Daoy (cell line): Measurements from ENCODE around the gene GRAP2. TPM values are rescaled to one million over a fixed set of nuclear protein-coding genes. Genes with fewer than 3 reads are reported as not detected.
"Not testable (repeated sequence)": the region's sequence is repeated elsewhere in the genome, so short reads cannot be mapped to it uniquely, and the experiment has no call there.

Experiments used
- DNase-seq: peaks from one replicate; pipeline ENCODE4 v3.0.0-alpha.2; 2015; ENCODE audit warnings: low read depth
- total RNA-seq: library from RNA; depleted of rRNA; stranded (reverse); fragments of >200 nt; shearing (Covaris generic); gene quantifications from 2 replicates; pipeline ENCODE4 v1.2.3, GENCODE V29; 2014

GRAP2 gene
- total RNA-seq, 1 experiment from 2014 or later, result 0.11 TPM

DNA sequence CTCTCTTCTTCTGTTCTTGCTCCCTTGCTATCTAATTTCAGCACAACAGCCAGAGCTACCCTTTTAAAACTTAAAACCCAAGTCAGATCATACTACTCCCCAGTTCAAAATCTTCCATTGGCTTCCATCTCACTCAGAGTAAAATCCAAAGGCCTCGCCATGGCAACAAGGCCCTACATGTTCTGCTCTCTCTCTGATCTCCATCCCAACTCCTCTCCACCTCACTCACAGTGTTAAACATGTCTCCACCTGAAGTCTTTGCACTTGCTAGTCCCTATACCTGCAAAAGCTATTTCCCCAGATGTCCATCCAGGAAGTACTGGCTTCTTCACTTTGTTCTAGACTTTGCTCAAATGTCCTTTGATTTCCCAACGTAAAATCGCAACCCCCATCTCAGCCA, 3.0 kb upstream of the GRAP2 start:
- DNase-seq, result no peak

DNA sequence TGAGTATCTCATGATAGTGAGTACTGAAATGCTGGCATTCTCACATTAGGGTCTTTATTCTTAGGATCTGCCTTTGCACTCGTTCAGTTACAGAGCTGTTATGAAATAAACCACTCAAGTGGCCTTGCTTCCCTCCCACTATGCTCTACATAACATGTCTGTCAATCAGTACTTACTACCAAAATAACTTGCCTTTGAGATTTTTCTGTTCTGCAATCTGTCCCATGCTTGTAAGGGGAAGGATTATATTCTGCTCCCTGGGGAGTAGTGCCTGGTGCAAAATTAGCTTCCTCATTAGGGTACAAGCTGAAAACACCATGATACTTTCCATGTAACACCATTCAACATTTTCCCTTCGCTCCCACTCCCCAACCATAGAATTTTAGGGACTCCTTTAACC, 1.9 kb upstream of the GRAP2 start:
- DNase-seq, result no peak

DNA sequence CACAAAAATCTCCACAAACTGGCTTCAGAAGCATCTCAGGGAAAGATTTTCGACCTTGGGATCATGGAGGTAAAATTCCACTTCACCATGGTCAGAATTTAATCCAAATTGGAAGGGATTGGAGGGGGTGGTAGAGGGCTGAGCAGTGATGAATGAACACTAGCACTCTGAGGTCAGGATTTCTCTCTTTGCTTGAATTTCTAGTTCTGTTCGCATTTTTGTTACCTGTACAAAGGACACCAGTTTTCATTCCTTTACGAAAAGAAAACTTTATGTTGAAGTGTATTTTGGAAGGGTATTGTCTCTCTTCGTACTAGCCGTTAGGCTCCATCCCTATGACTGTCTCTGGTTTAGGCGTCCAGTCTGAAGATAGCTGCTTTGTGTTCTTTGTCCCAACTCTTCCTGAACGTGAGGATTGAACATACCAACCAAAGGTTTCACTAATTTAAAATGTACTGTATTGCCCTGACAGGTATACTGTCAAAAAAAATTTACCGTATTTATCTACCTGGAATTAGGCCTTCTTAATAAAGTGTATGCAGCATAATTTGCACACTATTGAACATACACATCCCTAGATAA, 772 bp downstream of the GRAP2 start:
- no peak for DNase-seq

DNA sequence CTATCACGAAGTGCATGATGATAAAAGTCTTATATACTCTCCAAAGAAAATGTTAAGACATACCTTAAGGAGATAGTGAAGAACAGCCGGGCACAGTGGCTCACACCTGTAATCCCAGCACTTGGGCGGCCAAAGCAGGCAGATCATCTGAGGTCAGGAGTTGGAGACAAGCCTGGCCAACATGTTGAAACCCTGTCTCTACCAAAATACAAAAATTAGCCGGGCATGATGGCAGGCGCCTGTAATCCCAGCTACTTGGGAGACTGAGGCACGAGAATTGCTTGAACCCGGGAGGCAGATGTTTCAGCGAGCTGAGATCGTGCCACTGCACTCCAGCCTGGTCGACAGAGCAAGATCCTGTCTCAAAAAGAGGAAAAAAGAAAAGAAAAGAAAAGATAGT, 3.1 kb downstream of the GRAP2 start:
- DNase-seq, result not testable (repeated sequence)

DNA sequence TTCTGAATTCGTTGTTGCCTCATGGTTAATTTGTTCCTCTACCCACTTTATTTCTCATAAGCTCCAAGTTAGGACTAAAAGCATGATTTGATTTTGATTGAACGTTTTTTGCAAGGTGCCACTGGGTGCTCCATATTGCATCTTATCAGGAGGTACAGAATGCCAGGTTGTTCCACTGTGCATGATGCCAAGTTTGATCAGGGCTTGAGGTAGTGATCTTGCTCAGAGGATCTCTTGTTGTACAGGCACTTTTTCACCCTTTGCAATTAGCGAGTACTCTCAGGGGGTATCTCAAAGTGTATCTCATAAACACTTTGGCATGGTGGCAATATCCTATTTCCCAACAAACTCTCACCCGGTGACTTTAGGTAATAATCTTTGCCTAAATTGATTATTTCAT, 4.0 kb downstream of the GRAP2 start:
- no peak for DNase-seq

DNA sequence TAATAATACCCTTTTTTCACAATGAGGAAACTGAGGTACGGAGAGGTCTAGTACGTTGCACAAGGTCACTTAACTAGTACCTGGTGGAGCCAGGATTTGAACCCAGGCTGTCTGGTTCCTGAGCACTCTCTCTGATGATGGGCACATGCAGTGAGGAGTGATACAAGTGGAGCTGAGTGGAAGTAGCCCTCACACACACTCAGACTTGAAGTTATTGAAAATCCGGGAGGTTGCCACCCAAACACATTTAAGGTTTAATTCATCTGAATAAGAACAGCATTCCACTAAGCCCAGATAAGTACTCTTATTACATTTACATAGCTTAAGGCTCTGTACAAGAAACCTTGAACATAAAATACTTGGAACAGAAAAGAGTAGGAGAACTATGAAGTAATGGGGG, 4.8 kb downstream of the GRAP2 start:
- DNase-seq, result no peak

DNA sequence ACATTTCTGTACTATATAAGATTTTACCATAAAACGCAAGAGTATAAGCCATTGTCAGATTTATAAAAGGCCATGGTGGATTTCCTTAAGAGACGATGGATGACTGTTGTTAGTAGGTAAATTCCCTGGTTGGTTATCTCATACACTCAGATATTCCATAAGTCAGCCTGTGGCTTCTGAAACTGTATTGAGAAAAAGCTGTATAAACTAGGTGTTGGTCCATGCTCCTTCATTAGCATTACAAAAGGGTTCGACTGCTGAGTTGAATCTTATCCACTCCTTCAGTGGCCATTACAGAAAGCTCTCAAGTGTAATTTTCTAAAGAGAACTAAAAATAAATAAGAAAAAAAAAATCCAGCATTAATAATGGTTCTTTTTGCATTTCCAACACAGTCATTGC, 5.3 kb downstream of the GRAP2 start:
- no peak for DNase-seq

DNA sequence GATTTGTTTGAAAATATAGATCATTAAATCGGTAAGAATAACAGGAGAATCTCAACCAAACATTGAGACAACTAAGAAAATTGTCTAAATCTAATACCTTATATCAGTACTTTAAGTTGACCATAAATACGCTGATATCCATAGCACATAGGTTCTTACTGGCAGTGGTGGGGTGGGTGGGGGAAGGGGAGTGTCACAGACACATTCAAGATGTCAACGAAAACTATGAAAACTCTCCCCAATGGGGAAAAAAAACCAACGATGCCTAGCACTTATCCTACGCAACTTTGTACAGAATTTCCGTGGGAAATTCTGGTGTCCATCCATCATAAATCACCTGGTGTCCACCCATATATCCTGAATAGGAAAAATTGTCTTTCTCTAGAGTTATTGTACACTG, 6.2 kb downstream of the GRAP2 start:
- DNase-seq, result no peak

DNA sequence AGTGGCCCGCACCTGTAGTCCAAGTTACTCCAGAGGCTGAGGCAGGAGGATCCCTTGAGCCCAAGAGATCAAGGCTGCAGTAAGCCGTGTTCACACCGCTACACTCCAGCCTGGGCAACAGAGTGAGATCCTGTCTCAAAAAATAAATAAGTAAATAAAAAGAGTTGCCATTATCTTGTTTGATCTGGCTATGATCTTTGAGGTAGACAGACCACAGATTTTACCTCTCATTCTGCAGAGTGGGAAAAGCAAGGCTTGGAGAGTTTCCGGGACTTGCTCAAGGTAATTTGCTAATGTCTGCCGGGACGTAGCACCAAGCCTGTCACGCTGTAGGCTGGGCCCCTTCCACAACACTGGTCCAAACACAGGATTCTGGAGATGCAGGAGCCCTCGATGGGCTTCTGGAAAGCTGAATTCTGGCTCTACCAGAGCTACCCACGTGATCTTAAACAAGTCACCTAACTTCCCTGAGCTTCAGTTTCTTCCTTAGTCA, 6.8 kb downstream of the GRAP2 start:
- no peak for DNase-seq

DNA sequence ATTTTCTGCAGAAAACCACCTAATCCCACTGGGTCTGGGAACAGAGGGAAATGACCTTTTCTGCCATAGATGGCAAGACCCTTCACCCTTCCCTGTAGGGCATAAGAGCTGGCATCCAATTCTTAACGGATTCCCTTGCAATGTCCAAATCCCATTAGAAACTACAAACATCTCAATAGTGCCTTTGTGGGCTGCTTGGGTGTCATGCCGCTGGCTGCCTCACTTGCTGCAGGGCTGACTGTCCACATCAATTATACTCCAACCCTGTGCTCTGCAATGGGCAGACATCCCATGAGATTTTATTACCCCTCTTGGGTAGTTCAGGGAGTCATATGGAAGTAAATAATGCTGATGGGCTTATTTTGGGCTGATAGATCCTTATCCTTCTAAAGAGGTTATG, 7.3 kb downstream of the GRAP2 start:
- no peak for DNase-seq

DNA sequence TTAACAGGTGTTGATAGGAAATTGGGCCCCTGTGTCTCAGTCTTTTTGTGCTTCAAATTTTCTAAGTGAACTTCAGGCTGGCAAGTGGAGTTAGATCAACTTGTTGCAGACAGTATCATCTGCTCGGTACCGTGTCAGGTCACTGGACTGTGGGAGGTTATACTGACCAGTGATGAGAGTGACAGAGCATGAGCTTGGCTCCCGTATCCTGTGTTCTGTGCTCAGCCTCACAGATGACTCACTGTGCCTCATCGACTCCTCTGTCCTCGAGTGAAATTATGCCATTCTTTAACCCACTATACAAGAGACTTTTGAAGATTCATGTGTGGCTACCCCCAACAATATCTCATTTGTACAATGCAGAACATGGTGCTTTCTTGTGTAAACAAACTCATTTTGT, 7.9 kb downstream of the GRAP2 start:
- peak; percentile 30 for DNase-seq

DNA sequence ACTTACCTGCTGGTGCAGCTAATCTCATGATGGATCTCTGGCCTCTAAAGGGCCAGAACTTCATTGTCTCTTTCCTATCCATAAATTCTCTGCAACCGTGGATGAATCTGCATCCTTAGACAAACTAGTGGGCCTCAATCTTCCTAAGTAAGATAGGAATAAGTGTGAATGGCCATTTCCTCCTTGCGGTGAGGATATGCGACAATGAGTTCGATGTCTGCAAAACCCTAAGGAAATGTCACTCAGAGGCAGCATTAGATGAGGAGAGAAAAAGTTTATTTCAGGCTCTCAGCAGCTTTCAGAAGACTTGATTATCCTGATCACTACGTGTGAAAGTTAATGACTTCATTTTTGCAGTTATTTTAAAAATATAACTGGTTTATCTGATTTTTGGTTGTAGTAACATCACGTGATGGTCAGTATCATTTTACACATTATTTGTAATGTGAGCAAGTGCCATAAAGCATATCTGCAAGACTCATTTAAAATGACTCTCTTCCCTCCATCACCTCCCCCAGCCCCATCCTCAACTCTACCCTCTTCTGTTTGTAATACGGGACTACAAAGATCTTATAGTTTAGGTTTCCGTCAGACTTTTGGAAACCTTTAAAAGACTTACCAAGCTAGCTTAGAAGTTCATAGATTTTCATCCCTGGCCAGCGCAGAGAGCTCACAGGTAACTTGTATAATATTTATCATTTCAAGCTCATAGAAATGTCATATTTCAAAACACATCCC, 10.2 kb downstream of the GRAP2 start:
- DNase-seq, result no peak

DNA sequence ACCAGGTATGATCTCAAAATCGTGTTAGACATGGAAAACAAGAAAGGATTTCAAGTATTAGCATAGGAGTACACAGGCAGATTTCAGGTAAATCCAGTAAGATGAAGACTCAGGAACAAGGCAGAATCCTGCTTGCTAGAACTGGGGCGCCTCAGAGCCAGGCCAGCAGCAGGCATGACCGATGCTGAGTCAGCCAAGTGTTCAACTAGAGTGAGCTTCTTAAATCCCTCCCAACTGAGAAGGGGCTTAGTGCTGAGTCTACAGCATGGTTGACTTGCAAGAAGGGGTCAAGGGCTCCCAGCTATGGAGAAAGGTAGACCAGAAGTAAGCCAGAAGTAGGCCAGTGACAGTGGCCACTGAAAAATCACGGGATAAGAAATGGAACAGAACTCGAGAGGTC, 12.4 kb downstream of the GRAP2 start:
- no peak for DNase-seq

DNA sequence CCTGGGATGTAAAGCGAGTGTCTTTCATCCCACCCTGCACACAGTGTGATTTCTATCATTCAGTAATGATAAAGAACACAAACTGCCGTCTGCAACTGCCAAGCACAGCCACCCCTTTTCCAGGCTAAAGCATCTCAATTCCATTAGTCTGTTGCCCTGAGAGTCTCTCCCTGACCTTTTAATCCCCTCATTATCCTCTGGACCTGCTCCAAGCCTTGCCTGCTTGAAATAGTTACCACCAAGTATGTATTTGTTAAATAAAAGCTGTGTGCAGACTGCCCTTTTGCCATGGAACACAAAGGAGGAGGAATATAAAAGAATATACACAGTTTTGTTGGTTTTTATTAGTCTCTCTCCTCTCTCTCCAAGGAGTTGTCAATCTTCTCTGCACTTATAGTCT, 13.0 kb downstream of the GRAP2 start:
- no peak for DNase-seq

DNA sequence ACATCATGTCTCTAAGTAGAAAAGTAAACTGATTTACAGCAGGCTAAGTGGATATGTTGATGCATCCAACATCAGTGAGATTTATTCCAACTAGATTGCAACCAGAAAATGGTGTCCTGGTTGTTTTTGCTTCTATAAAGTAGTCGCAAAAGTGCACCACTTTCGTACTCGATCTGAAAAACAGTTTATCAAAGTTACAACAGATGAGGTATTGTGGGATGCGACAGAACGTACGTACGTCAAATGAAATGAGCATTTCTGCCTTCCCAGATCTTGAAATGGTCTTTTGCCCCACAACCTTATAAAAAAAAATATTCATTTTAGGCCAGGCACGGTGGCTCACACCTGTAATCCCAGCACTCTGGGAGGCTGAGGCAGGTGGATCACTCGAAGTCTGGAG, 13.7 kb downstream of the GRAP2 start:
- DNase-seq, result no peak

DNA sequence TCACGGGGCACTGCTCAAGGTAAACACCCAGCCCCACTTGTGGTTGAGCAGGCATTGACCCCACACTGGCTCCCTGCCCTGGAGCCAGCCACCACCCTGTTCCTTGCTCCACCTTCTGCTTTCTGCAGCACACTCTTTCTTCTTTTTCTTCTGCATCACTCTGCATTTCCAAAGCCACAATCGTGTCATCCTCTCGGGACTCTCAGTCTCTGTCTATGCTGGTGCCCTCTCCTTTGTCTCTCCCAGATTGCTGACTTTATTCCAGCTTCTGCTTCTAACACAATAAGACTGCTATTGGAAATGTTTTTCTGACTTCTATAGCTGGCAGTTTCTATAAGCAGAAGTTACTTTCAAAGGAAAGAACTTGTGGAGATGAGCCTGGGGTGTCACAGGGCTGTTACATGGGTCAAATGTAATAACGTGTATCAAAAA, 14.4 kb downstream of the GRAP2 start:
- DNase-seq, result no peak

DNA sequence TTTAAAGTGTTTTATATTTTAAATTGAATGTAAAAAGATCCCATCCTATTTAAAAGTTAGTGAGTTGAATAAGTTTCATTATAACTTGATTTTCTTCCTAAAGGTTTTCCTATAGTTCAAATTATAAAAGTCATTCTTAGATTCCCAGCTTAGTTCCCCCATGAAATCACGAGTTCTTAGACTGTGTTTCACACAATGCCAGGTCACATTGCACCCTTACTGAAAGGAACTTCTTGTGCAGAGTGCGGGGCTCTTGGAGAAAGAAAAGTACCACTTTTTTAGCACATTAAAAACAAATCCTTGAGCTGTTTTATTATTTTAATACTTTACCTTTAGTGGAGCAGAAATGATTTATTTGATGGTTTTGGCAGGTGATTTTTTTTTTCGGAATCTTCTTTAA, 15.6 kb downstream of the GRAP2 start:
- DNase-seq, result no peak

DNA sequence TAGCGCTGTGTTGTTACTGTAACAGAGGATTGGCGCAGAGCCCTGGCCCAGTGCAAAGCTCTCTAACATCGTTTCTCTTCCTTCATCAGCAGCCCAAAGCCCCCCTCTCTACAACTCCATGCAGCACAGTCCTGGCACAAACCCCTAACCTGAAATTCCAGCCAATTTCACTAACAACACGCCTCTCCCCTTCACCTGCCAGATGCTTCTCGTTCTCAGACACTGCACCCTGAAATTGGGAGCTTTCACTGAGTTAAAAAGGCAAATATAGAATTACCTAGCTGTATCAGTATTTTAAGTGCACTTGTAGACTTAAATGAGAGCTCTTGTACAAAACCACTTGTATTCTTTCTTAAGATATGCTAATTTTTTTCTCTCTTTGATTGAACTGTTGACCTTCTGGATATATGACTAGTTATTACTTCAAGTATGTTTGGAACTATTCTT, 16.3 kb downstream of the GRAP2 start:
- DNase-seq, result no peak

DNA sequence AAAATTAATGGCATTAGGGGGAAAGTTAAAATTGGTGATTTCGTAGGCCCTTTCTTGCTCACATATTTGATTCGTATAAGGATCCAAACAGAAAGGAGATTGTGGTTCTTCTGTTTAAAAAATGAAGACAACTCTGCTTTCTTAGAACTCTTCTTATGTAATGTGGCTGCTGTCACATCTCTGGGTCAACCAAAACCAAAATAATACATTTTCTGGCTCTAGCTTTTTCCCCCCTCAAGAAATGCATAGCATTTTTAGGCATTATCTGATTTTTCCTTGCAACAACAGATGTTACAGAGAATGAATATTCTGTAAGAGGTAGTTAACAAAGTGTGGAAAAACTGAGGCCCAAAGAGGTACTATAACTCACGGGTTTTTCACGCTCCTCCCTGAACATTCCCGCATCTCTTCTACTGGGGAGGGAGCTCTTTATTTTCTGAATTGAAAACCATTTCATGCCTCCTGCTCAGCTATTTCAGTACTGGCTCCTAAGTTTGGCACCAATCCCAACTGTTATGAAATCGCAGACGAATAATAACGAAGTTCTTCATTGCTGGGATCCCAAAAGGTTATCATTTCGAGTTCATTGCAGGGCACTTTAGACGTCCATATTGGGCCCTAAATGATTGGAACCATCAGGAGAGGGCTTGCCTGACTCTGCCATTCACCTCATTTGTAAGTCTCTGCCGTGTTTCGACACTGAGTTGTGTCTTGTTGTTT, 17.1 kb downstream of the GRAP2 start:
- DNase-seq, result no peak

DNA sequence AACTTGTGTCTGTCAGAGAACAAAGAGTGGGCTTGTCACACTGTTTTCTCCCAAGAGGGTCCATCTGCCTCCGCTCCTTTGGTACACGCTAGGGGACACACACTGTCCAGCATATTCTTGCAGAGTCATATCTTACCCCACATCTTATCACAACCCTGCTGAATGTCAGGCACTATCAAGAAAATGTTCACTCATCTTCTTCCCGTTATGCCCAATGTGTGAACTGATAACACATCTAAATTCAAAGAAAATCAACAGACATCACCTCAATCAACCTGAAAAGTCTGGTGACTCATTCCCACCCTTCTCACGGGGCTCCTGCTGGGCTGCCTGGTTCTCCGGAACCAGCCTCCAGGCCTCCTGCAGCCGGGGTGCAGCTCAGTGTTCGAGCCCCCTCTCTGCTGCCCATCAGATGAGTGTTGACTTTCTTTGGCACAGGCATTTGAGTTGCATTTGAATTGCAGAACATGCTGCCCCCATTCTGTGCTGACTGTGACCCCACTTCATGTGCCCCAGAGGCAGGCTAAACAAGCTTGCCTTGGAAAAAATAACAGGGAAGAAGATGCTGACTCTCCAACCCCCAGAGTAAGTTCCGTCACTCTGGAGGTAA, 19.4 kb downstream of the GRAP2 start:
- no peak for DNase-seq

DNA sequence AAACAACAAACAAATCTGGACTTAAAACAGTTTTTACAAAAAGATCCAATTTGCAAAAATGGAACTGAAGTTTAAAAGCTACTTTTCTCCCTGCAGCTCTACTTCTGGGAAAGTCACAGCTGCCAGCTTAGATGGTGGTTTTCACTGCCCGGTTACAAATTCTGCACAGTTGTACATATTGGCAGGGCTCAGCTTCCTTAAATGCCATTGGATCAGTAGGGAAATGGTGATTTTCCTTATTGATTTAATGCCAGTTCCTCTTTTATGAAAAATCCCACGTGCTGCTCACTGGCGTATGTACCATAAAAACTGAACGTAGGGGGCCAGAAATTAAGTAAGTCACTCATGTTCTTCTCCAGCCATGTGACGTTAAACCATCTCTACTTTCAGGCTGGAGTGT, 22.8 kb downstream of the GRAP2 start:
- no peak for DNase-seq

DNA sequence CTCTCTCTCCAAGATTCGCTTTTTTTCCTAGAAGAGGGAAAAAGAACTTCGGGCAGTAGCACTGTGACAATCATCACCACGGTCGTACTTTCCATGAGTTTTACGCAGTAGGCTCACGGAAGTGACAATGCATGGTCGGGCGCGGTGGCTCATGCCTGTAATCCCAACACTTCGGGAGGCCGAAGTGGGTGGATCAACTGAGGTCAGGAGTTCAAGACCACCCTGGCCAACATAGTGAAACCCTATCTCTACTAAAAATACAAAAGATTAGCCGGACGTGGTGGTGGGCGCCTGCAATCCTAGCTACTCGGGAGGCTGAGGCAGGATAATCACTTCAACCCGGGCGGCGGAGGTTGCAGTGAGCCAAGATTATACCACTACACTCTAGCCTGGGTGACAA, 23.4 kb downstream of the GRAP2 start:
- no peak for DNase-seq

DNA sequence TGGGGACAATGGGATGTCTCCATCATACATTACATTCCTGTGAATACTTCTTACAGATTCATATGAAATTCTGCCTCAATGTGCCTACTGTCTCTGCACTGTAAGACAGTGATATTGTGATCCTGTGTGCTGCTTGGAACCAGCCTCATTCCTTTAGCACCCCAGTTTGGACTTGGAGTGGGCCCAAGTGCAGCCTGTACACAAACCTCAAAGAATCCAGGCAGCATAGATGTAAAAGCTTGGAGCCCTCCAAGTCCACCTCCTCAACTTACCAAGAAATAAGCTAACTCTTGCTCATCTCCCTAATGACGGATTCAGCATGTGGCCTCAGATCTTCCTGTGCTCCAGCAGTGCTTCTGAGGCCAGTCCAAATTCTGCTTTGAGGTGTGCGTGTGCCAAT, 24.4 kb downstream of the GRAP2 start:
- no peak for DNase-seq
